Thoracic aorta (tissue), 2 donors: ENCODE results near the gene OR1M1. TPM values are rescaled to one million over a fixed set of nuclear protein-coding genes. Genes with fewer than 3 reads are reported as not detected.
"Not testable (repeated sequence)": the region's sequence is repeated elsewhere in the genome, so short reads cannot be mapped to it uniquely, and the experiment has no call there.

Experiments used
- ATAC-seq: fragments of 150-250 bp; one replicate; pipeline ENCODE4 v1.8.0; 2017; ENCODE audit warnings: low read depth; ENCODE audit not compliant: insufficient number of reproducible peaks, low FRiP score
- DNase-seq: peaks from one replicate; pipeline ENCODE4 v3.0.0-alpha.2; 2020; ENCODE audit warnings: low spot score
- H3K27ac ChIP-seq, 2 donors: fragments of 200-600 bp; sonication (generic); 1 replicate in 1 of 2; 2 replicates in 1 of 2; pipeline ENCODE4 v1.5.1; 2016; ENCODE audit warnings: mild to moderate bottlenecking in 2 of 2, moderate library complexity in 2 of 2
- H3K27me3 ChIP-seq: fragments of 200-600 bp; sonication (generic); replicated peaks from 2 replicates; pipeline ENCODE4 v1.6.0; 2016; ENCODE audit warnings: mild to moderate bottlenecking; ENCODE audit not compliant: insufficient read depth
- H3K36me3 ChIP-seq: fragments of 200-600 bp; sonication (generic); one replicate; pipeline ENCODE4 v1.5.1; 2016
- H3K4me1 ChIP-seq, 2 donors: fragments of 200-600 bp; sonication (generic); 1 replicate in 1 of 2; 2 replicates in 1 of 2; pipeline versions ENCODE4 v1.5.1 to v1.6.0; 2016; ENCODE audit warnings: low read depth in 2 of 2, mild to moderate bottlenecking in 1 of 2; ENCODE audit not compliant: control insufficient read depth in 1 of 2
- H3K4me3 ChIP-seq: fragments of 200-600 bp; sonication (generic); 2 replicates; pipeline ENCODE4 v1.5.1; 2016; ENCODE audit warnings: mild to moderate bottlenecking
- H3K9me3 ChIP-seq: fragments of 200-600 bp; sonication (generic); 2 replicates; pipeline ENCODE4 v1.5.1; 2016
- CTCF ChIP-seq: fragments of 200-600 bp; sonication (generic); IDR thresholded peaks from one replicate; pipeline ENCODE4 v1.5.1; 2019; ENCODE audit warnings: antibody characterized with exemption
- total RNA-seq, 2 donors: library from RNA; depleted of rRNA; stranded (reverse); fragments of >200 nt; gene quantifications; one replicate each; pipeline versions ENCODE4 v1.1.0 to v1.2.3, GENCODE V29; 2016

Gene OR1M1
- total RNA-seq, 2 donors from 2014 or later: not detected

- TF ChIP-seq CTCF: no peak
- Histone ChIP-seq H3K9me3 (no peaks in the 10 kb centered on the region), H3K4me1 (no peaks in the 10 kb centered on the region), H3K27me3 (no peaks in the 10 kb centered on the region), H3K4me3 (no peak overlapping the region), H3K27ac (no peak overlapping the region), H3K36me3 (no peaks in the 10 kb centered on the region)
- DNase-seq (no peak), ATAC-seq (no peak)
These were observed 32.1 kb upstream of the OR1M1 start for GRCh38 chr19:9054765-9055164.

- H3K27me3 ChIP-seq, H3K36me3 ChIP-seq, DNase-seq, H3K4me1 ChIP-seq, H3K27ac ChIP-seq, H3K9me3 ChIP-seq, H3K4me3 ChIP-seq, ATAC-seq: not testable (repeated sequence)
These were observed 30.7 kb upstream of the OR1M1 start for GRCh38 chr19:9056131-9056530.

GRCh38 chr19:9057505-9058258, 29.2 kb upstream of the OR1M1 start:
- H3K4me3 ChIP-seq: no peak overlapping the region
- no peak overlapping the region for H3K27ac ChIP-seq
- H3K9me3 ChIP-seq: no peaks in the 10 kb centered on the region
- DNase-seq: no peak
- no peak for TF ChIP-seq CTCF
- no peaks in the 10 kb centered on the region for H3K4me1 ChIP-seq
- ATAC-seq: no peak
- no peaks in the 10 kb centered on the region for H3K36me3 ChIP-seq
- no peaks in the 10 kb centered on the region for H3K27me3 ChIP-seq

GRCh38 chr19:9058905-9059667, 27.8 kb upstream of the OR1M1 start:
- no peak for ATAC-seq
- Histone ChIP-seq H3K9me3 (no peaks in the 10 kb centered on the region), H3K27ac (no peak overlapping the region), H3K27me3 (no peaks in the 10 kb centered on the region), H3K4me1 (no peaks in the 10 kb centered on the region), H3K36me3 (no peaks in the 10 kb centered on the region), H3K4me3 (no peak overlapping the region)
- no peak for TF ChIP-seq CTCF
- DNase-seq: no peak

- H3K4me3 ChIP-seq: no peak overlapping the region
- DNase-seq: no peak
- H3K27ac ChIP-seq: no peak overlapping the region
- no peak for TF ChIP-seq CTCF
- no peaks in the 10 kb centered on the region for H3K36me3 ChIP-seq
- H3K4me1 ChIP-seq: no peaks in the 10 kb centered on the region
- no peaks in the 10 kb centered on the region for H3K9me3 ChIP-seq
- H3K27me3 ChIP-seq: no peaks in the 10 kb centered on the region
- no peak for ATAC-seq
These were observed 26.1 kb upstream of the OR1M1 start for GRCh38 chr19:9060564-9061340.
